H1 (cell line): ENCODE measurements around the gene LBH. TPM values are rescaled to one million over a fixed set of nuclear protein-coding genes. Genes with fewer than 3 reads are reported as not detected.
A peak's percentile ranks its signal among the peaks of the same experiment; 100 is the strongest.

Experiments used
- CTCF ChIA-PET: fragments of 300-600 bp; sonication (Branson Sonifier 250); formaldehyde crosslinking; loops from one replicate; lab custom pipeline; 2021; ENCODE audit not compliant: partially characterized antibody; lab: Charles Lee
- POLR2A ChIA-PET: fragments of 300-600 bp; sonication (Branson Sonifier 250); formaldehyde crosslinking; loops from one replicate; lab custom pipeline; 2021; ENCODE audit warnings: inconsistent platforms; ENCODE audit not compliant: partially characterized antibody; lab: Charles Lee
- DNase-seq, 2 experiments: peaks; one replicate each; pipeline versions ENCODE4 v3.0.0 to v3.0.0-alpha.2; 2010 to 2022; ENCODE audit warnings: low spot score in 2 of 2, low read depth in 1 of 2, mixed read lengths in 1 of 2
- FAIRE-seq: peaks from 2 replicates; lab custom pipeline; 2011; peaks lifted over from hg19 to GRCh38; lab: Jason Lieb, UNC
- H2AFZ ChIP-seq: 2 replicates; pipeline ENCODE4 v1.8.1; 2012; ENCODE audit warnings: low read length, inconsistent platforms
- H2AK5ac ChIP-seq: 2 replicates; pipeline ENCODE4 v1.6.1; 2013; ENCODE audit warnings: low read depth, low read length
- H2BK120ac ChIP-seq: replicated peaks from 2 replicates; pipeline ENCODE3; 2013; ENCODE audit warnings: low read depth, low read length, inconsistent platforms
- H2BK12ac ChIP-seq: 2 replicates; pipeline ENCODE4 v1.6.1; 2013; ENCODE audit warnings: low read depth, low read length
- H2BK15ac ChIP-seq: 2 replicates; pipeline ENCODE4 v1.6.1; 2013; ENCODE audit warnings: low read length
- H2BK20ac ChIP-seq: 2 replicates; pipeline ENCODE4 v1.6.1; 2013; ENCODE audit warnings: low read length
- H2BK5ac ChIP-seq: 2 replicates; pipeline ENCODE4 v1.6.1; 2013; ENCODE audit warnings: low read depth, low read length
- H3K14ac ChIP-seq: 2 replicates; pipeline ENCODE4 v1.6.1; 2013; ENCODE audit warnings: inconsistent platforms; ENCODE audit not compliant: insufficient read length
- H3K18ac ChIP-seq: 2 replicates; pipeline ENCODE4 v1.6.1; 2013; ENCODE audit warnings: low read length; ENCODE audit errors: extremely low read depth
- H3K23ac ChIP-seq: 2 replicates; pipeline ENCODE4 v1.6.1; 2013; ENCODE audit warnings: inconsistent platforms; ENCODE audit not compliant: insufficient read length
- H3K23me2 ChIP-seq: 2 replicates; pipeline ENCODE4 v1.6.1; 2013; ENCODE audit warnings: low read depth, low read length
- H3K27ac ChIP-seq: 2 replicates; pipeline ENCODE4 v1.6.1; 2011; ENCODE audit warnings: low read depth, low read length, inconsistent platforms
- H3K27me3 ChIP-seq, 4 experiments: replicated peaks in 1 of 4; 1 replicate in 1 of 4; 2 replicates in 3 of 4; pipeline versions ENCODE4 v1.6.1 to v1.8.1; 2011 to 2013; ENCODE audit warnings: low read length in 3 of 4, mild to moderate bottlenecking in 3 of 4, inconsistent platforms in 2 of 4, mixed read lengths in 2 of 4, moderate library complexity in 1 of 4; ENCODE audit not compliant: control insufficient read depth in 3 of 4, insufficient read depth in 3 of 4; ENCODE audit errors: extremely low read depth in 1 of 4
- H3K36me3 ChIP-seq, 4 experiments: 2 replicates each; pipeline versions ENCODE4 v1.6.1 to v1.8.1; 2011 to 2013; ENCODE audit warnings: mild to moderate bottlenecking in 4 of 4, low read length in 3 of 4, moderate library complexity in 2 of 4, control low read depth in 1 of 4, inconsistent platforms in 1 of 4; ENCODE audit not compliant: insufficient read depth in 4 of 4, control insufficient read depth in 2 of 4
- H3K4ac ChIP-seq: replicated peaks from 2 replicates; pipeline ENCODE3; 2013; ENCODE audit warnings: low read length, low read depth, mixed read lengths, inconsistent platforms; ENCODE audit not compliant: insufficient read length
- H3K4me1 ChIP-seq, 4 experiments: replicated peaks in 1 of 4; 1 replicate in 1 of 4; 2 replicates in 3 of 4; pipeline versions ENCODE4 v1.6.1 to v1.8.1; 2011 to 2013; ENCODE audit warnings: low read length in 3 of 4, inconsistent platforms in 2 of 4, mixed read lengths in 1 of 4; ENCODE audit not compliant: insufficient read depth in 4 of 4, control insufficient read depth in 3 of 4
- H3K4me2 ChIP-seq, 2 experiments: 2 replicates each; pipeline versions ENCODE4 v1.6.1 to v1.8.1; 2011 to 2013; ENCODE audit warnings: low read depth in 2 of 2, low read length in 2 of 2, control low read depth in 1 of 2, inconsistent platforms in 1 of 2, mild to moderate bottlenecking in 1 of 2; ENCODE audit not compliant: insufficient read depth in 1 of 2
- H3K4me3 ChIP-seq, 4 experiments: fragments of 200-600, 300-600 bp in 1 of 4; sonication (generic), shearing (Covaris generic), sonication (Bioruptor Twin) in 1 of 4; 2 replicates each; pipeline versions ENCODE4 v1.5.1 to v1.8.1; 2011 to 2016; ENCODE audit warnings: low read length in 4 of 4, low read depth in 3 of 4, control low read depth in 2 of 4, inconsistent platforms in 2 of 4, mild to moderate bottlenecking in 2 of 4, mixed read lengths in 1 of 4, moderate library complexity in 1 of 4; ENCODE audit not compliant: insufficient read depth in 2 of 4; ENCODE audit errors: extremely low read depth in 1 of 4
- H3K56ac ChIP-seq: replicated peaks from 2 replicates; pipeline ENCODE3; 2013; ENCODE audit warnings: low read depth, mild to moderate bottlenecking, mixed read lengths, low read length, inconsistent platforms; ENCODE audit not compliant: insufficient read length
- H3K79me1 ChIP-seq: 2 replicates; pipeline ENCODE4 v1.6.1; 2013; ENCODE audit warnings: low read depth, low read length, control low read depth
- H3K79me2 ChIP-seq, 2 experiments: 2 replicates each; pipeline versions ENCODE4 v1.6.1 to v1.8.1; 2012 to 2013; ENCODE audit warnings: low read length in 2 of 2, mild to moderate bottlenecking in 2 of 2, inconsistent platforms in 1 of 2; ENCODE audit not compliant: insufficient read depth in 2 of 2, control insufficient read depth in 1 of 2
- H3K9ac ChIP-seq, 4 experiments: replicated peaks in 1 of 4; 1 replicate in 1 of 4; 2 replicates in 3 of 4; pipeline versions ENCODE4 v1.6.1 to v1.8.1; 2011 to 2013; ENCODE audit warnings: low read depth in 3 of 4, low read length in 3 of 4, control low read depth in 2 of 4, mild to moderate bottlenecking in 2 of 4, moderate library complexity in 2 of 4, inconsistent platforms in 1 of 4; ENCODE audit errors: extremely low read depth in 1 of 4
- H3K9me3 ChIP-seq, 2 experiments: 2 replicates each; pipeline versions ENCODE4 v1.6.1 to v1.8.1; 2012 to 2013; ENCODE audit warnings: mild to moderate bottlenecking in 2 of 2, moderate library complexity in 2 of 2, control low read depth in 1 of 2, inconsistent platforms in 1 of 2, low read depth in 1 of 2, low read length in 1 of 2, mixed read lengths in 1 of 2; ENCODE audit not compliant: insufficient read depth in 2 of 2
- H4K20me1 ChIP-seq, 2 experiments: replicated peaks in 1 of 2; 2 replicates each; pipeline versions ENCODE3 to v1.8.1; 2011 to 2013; ENCODE audit warnings: inconsistent platforms in 2 of 2, low read length in 2 of 2, mild to moderate bottlenecking in 1 of 2; ENCODE audit not compliant: insufficient read depth in 2 of 2, control insufficient read depth in 1 of 2
- H4K5ac ChIP-seq: 2 replicates; pipeline ENCODE4 v1.6.1; 2013; ENCODE audit warnings: low read length, low read depth, mixed read lengths, inconsistent platforms; ENCODE audit not compliant: insufficient read length
- H4K8ac ChIP-seq: 2 replicates; pipeline ENCODE4 v1.8.0; 2013; ENCODE audit warnings: mild to moderate bottlenecking, moderate library complexity, low read length, inconsistent platforms; ENCODE audit not compliant: insufficient read depth; ENCODE audit errors: extremely low read depth
- H4K91ac ChIP-seq: replicated peaks from 2 replicates; pipeline ENCODE3; 2013; ENCODE audit warnings: low read length, mixed read lengths, inconsistent platforms; ENCODE audit not compliant: insufficient read length
- BRCA1 ChIP-seq: IDR thresholded peaks from 2 replicates; pipeline ENCODE4 v1.6.1; 2012; ENCODE audit warnings: low read depth, low read length, improper control_type of control experiment
- CHD2 ChIP-seq: IDR thresholded peaks from 2 replicates; pipeline ENCODE4 v1.6.1; 2012; ENCODE audit warnings: low read length, improper control_type of control experiment
- EGR1 ChIP-seq: IDR thresholded peaks from 2 replicates; pipeline ENCODE4 v1.6.1; 2011; ENCODE audit warnings: low read depth, low read length, borderline replicate concordance
- EZH2 ChIP-seq: fragments of 200-600 bp; sonication (generic); IDR thresholded peaks from 2 replicates; pipeline ENCODE4 v1.7.1; 2012; ENCODE audit warnings: low read depth, mild to moderate bottlenecking, moderate library complexity, low read length, inconsistent platforms; ENCODE audit not compliant: severe bottlenecking
- PHF8 ChIP-seq: fragments of 200-600 bp; sonication (generic); conservative IDR thresholded peaks from 2 replicates; pipeline ENCODE4 v1.7.1; 2012; ENCODE audit warnings: low read depth, mild to moderate bottlenecking, inconsistent platforms, low read length, moderate library complexity
- RBBP5 ChIP-seq: IDR thresholded peaks from 2 replicates; pipeline ENCODE4 v1.7.1; 2012; ENCODE audit warnings: low read depth, mild to moderate bottlenecking, inconsistent platforms, low read length, moderate library complexity, borderline replicate concordance
- RXRA ChIP-seq: IDR thresholded peaks from 2 replicates; pipeline ENCODE4 v1.6.1; 2011; ENCODE audit warnings: low read depth, mild to moderate bottlenecking, low read length, moderate library complexity; ENCODE audit not compliant: insufficient read depth
- SP1 ChIP-seq: IDR thresholded peaks from 2 replicates; pipeline ENCODE4 v1.6.1; 2011; ENCODE audit warnings: low read depth, low read length
- WGBS, 2 experiments: shearing (Covaris generic) in 1 of 2; methylation state at CpG; one replicate each; pipeline versions ENCODE4 v1.1.6 to v1.1.7; 2013 to 2015; ENCODE audit warnings: low lambda C conversion rate in 2 of 2, mixed read lengths in 2 of 2, inconsistent platforms in 1 of 2, low coverage in 1 of 2, missing lambda C conversion rate in 1 of 2; ENCODE audit not compliant: insufficient replicate concordance in 2 of 2, insufficient coverage in 1 of 2, insufficient read length in 1 of 2; ENCODE audit errors: extremely low coverage in 1 of 2, missing lambda C conversion rate in 1 of 2; 5-methylcytosine and 5-hydroxymethylcytosine counted together
- polyA plus RNA-seq, 7 experiments: library from polyadenylated mRNA; depleted of rRNA in 3 of 7; stranded (reverse) in 5 of 7; unstranded in 2 of 7; fragments of >200 nt in 5 of 7; fragments of 200-250 nt in 2 of 7; gene quantifications; 1 replicate in 5 of 7; 2 replicates in 1 of 7; 4 replicates in 1 of 7; pipeline versions ENCODE4 v1.2.1 to v1.2.3, GENCODE V29; 2011 to 2013; ENCODE audit warnings: missing spikeins in 2 of 7, mixed read lengths in 2 of 7
- total RNA-seq: library from RNA; stranded (reverse); fragmentation: NEBNext Ultra II Directional; extraction: Animal tissue kit (Norgen Biotek cat#: 25700); gene quantifications from 2 replicates; pipeline ENCODE4 v1.2.1, GENCODE V29; 2021
- TF ChIP-seq, protein P1 (sequence below): IDR thresholded peaks from 2 replicates; pipeline ENCODE4 v1.6.1; 2011; ENCODE audit warnings: low read length, improper control_type of control experiment
- TF ChIP-seq, protein P2 (sequence below): IDR thresholded peaks from 2 replicates; pipeline ENCODE4 v1.6.1; 2011; ENCODE audit warnings: low read depth, mild to moderate bottlenecking, low read length; ENCODE audit not compliant: insufficient read depth

Gene LBH
- total and polyA plus RNA-seq, 2 of the 8 experiments (the other 6 are each of a cell fraction or from before 2014, with no cell fraction given): 25.7 to 34.5 TPM

DNA sequence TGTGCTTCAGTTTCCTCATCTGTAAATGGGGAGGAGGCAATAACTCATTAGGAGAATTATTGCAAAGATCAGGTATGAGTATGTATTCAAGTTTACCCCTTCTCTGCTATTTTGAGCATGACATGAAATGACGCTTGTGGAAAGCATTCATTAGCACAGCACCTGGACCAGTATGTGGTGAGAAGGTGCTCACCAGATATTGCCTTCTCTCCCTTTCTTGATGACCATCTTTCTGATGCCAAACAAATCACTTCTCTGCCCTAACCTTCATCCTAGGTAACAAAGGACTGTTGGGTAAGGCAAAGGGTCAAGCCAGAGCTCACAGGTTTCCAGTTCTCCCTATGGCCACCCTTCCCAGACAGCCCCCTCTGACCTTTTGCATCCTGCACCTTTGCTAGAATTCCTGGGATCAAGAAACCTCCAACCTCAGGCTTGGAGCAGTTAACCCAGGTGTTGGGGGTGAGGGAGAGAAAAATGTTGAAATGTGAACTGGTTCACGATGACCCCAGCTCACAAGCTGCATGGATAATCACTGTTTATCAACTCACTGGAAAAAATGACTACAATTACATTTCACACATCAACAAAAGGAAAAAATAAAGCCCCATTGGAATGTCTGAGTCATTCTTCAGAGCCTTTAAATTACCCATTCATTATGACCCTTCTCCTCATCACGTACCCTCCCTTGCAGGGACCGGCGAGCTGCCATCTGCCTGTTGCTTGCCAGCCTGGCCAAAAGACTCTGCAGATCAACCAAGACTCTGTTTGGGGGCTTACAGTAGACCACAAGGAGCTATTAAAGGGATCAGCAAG lies 41.6 kb downstream of the LBH start:
- no peaks in the 10 kb centered on the region for H3K79me1 ChIP-seq
- no peak overlapping the region for H3K4me3 ChIP-seq
- H2BK12ac ChIP-seq: no peak overlapping the region
- no peak overlapping the region for H3K14ac ChIP-seq
- H3K56ac ChIP-seq: no peak overlapping the region
- H3K27me3 ChIP-seq: no peaks in the 10 kb centered on the region
- no peak overlapping the region for H2AFZ ChIP-seq
- H2BK5ac ChIP-seq: peak overlapping the region; percentile 10; the same call in 1 of the 2 replicates
- H4K20me1 ChIP-seq: no peaks in the 10 kb centered on the region
- no peak overlapping the region for H3K9ac ChIP-seq
- H2BK20ac ChIP-seq: no peak overlapping the region; the same call in 1 of the 2 replicates
- 0 out of 7 replicates have a peak, but pooled peaks cover 0 to 5% (median 0%) of the 10 kb centered on the region in 4 experiments for H3K4me1 ChIP-seq
- DNase-seq (no peak), FAIRE-seq (no peak)
- H3K27ac ChIP-seq: no peak overlapping the region
- H3K4ac ChIP-seq: no peak overlapping the region
- ChIA-PET CTCF (interaction anchor here (0.8 to 3.7 kb wide), 4 partner anchors 33 to 433 kb away, joined by 3 to 13 read pairs (median 4); no protein-coding TSS in a partner anchor), POLR2A (no interaction called here)
- no peaks in the 10 kb centered on the region for H3K23me2 ChIP-seq
- H2AK5ac ChIP-seq: no peak overlapping the region
- H3K79me2 ChIP-seq: no peaks in the 10 kb centered on the region
- no peak overlapping the region for H2BK15ac ChIP-seq
- no peak overlapping the region for H4K5ac ChIP-seq
- no peak overlapping the region for H3K18ac ChIP-seq
- 93% methylated on average over 5 of the region's 5 CpGs; no CpG with 5 or more reads in 1 of the 2 experiments for WGBS, 2 experiments
- no peaks in the 10 kb centered on the region for H3K36me3 ChIP-seq
- no peak overlapping the region for H4K8ac ChIP-seq
- no peak overlapping the region for H3K23ac ChIP-seq
- H3K9me3 ChIP-seq: no peaks in the 10 kb centered on the region
- H4K91ac ChIP-seq: no peak overlapping the region
- no peak overlapping the region for H3K4me2 ChIP-seq
- no peak overlapping the region for H2BK120ac ChIP-seq
- TF ChIP-seq PHF8 (no peak), EGR1 (no peak), RXRA (no peak), SP1 (no peak), RBBP5 (no peak), BRCA1 (no peak), CHD2 (no peak), EZH2 (no peak)
- TF ChIP-seq, protein P1, sequence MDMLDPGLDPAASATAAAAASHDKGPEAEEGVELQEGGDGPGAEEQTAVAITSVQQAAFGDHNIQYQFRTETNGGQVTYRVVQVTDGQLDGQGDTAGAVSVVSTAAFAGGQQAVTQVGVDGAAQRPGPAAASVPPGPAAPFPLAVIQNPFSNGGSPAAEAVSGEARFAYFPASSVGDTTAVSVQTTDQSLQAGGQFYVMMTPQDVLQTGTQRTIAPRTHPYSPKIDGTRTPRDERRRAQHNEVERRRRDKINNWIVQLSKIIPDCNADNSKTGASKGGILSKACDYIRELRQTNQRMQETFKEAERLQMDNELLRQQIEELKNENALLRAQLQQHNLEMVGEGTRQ: no peak
- TF ChIP-seq, protein P2, sequence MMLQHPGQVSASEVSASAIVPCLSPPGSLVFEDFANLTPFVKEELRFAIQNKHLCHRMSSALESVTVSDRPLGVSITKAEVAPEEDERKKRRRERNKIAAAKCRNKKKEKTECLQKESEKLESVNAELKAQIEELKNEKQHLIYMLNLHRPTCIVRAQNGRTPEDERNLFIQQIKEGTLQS: no peak
